ENCODE results near the gene SCAMP2. TPM values are rescaled to one million over a fixed set of nuclear protein-coding genes. Genes with fewer than 3 reads are reported as not detected.

SCAMP2 gene
- total and polyA plus RNA-seq, 2 experiments from 2014 or later, result 34.7 to 51.3 TPM

DNA sequence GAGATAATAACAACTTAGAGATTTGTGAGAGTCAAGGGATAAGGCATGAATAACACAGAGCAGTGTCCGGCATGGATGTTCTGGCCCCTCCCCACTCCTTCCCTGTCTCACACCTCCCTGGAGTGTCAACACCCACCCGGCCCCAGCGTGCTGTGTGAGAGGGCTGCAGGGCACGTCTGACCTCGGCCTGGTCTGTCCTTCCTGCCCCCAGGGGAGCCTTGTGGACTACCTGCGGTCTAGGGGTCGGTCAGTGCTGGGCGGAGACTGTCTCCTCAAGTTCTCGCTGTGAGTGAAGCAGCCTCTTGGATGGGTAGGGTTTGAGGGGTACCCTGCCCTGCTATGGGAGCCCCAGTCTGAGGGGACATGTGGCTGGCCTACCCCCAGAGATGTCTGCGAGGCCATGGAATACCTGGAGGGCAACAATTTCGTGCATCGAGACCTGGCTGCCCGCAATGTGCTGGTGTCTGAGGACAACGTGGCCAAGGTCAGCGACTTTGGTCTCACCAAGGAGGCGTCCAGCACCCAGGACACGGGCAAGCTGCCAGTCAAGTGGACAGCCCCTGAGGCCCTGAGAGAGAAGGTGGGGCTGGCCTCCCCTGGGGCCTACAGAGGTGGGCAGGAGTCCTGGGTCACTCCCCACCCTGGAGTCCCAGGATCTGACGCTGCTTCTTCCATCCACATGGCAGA, 71.7 kb downstream of the SCAMP2 start:
- no peaks in the 10 kb centered on the region for H3K9me2 ChIP-seq (ENCODE audit: insufficient read depth)
- TF ChIP-seq, protein P1, sequence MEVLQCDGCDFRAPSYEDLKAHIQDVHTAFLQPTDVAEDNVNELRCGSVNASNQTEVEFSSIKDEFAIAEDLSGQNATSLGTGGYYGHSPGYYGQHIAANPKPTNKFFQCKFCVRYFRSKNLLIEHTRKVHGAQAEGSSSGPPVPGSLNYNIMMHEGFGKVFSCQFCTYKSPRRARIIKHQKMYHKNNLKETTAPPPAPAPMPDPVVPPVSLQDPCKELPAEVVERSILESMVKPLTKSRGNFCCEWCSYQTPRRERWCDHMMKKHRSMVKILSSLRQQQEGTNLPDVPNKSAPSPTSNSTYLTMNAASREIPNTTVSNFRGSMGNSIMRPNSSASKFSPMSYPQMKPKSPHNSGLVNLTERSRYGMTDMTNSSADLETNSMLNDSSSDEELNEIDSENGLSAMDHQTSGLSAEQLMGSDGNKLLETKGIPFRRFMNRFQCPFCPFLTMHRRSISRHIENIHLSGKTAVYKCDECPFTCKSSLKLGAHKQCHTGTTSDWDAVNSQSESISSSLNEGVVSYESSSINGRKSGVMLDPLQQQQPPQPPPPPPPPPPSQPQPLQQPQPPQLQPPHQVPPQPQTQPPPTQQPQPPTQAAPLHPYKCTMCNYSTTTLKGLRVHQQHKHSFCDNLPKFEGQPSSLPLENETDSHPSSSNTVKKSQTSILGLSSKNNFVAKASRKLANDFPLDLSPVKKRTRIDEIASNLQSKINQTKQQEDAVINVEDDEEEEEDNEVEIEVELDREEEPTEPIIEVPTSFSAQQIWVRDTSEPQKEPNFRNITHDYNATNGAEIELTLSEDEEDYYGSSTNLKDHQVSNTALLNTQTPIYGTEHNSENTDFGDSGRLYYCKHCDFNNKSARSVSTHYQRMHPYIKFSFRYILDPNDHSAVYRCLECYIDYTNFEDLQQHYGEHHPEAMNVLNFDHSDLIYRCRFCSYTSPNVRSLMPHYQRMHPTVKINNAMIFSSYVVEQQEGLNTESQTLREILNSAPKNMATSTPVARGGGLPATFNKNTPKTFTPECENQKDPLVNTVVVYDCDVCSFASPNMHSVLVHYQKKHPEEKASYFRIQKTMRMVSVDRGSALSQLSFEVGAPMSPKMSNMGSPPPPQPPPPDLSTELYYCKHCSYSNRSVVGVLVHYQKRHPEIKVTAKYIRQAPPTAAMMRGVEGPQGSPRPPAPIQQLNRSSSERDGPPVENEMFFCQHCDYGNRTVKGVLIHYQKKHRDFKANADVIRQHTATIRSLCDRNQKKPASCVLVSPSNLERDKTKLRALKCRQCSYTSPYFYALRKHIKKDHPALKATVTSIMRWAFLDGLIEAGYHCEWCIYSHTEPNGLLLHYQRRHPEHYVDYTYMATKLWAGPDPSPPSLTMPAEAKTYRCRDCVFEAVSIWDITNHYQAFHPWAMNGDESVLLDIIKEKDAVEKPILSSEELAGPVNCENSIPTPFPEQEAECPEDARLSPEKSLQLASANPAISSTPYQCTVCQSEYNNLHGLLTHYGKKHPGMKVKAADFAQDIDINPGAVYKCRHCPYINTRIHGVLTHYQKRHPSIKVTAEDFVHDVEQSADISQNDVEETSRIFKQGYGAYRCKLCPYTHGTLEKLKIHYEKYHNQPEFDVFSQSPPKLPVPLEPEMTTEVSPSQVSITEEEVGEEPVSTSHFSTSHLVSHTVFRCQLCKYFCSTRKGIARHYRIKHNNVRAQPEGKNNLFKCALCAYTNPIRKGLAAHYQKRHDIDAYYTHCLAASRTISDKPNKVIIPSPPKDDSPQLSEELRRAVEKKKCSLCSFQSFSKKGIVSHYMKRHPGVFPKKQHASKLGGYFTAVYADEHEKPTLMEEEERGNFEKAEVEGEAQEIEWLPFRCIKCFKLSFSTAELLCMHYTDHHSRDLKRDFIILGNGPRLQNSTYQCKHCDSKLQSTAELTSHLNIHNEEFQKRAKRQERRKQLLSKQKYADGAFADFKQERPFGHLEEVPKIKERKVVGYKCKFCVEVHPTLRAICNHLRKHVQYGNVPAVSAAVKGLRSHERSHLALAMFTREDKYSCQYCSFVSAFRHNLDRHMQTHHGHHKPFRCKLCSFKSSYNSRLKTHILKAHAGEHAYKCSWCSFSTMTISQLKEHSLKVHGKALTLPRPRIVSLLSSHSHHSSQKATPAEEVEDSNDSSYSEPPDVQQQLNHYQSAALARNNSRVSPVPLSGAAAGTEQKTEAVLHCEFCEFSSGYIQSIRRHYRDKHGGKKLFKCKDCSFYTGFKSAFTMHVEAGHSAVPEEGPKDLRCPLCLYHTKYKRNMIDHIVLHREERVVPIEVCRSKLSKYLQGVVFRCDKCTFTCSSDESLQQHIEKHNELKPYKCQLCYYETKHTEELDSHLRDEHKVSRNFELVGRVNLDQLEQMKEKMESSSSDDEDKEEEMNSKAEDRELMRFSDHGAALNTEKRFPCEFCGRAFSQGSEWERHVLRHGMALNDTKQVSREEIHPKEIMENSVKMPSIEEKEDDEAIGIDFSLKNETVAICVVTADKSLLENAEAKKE (CRISPR knock-in tag; IDR thresholded peaks at IDR 0.05), result no peak
- no peak for TF ChIP-seq EZH2phosphoT487 (IDR thresholded peaks at IDR 0.05; ENCODE audit: unreplicated experiment)
- TF ChIP-seq, protein P2, sequence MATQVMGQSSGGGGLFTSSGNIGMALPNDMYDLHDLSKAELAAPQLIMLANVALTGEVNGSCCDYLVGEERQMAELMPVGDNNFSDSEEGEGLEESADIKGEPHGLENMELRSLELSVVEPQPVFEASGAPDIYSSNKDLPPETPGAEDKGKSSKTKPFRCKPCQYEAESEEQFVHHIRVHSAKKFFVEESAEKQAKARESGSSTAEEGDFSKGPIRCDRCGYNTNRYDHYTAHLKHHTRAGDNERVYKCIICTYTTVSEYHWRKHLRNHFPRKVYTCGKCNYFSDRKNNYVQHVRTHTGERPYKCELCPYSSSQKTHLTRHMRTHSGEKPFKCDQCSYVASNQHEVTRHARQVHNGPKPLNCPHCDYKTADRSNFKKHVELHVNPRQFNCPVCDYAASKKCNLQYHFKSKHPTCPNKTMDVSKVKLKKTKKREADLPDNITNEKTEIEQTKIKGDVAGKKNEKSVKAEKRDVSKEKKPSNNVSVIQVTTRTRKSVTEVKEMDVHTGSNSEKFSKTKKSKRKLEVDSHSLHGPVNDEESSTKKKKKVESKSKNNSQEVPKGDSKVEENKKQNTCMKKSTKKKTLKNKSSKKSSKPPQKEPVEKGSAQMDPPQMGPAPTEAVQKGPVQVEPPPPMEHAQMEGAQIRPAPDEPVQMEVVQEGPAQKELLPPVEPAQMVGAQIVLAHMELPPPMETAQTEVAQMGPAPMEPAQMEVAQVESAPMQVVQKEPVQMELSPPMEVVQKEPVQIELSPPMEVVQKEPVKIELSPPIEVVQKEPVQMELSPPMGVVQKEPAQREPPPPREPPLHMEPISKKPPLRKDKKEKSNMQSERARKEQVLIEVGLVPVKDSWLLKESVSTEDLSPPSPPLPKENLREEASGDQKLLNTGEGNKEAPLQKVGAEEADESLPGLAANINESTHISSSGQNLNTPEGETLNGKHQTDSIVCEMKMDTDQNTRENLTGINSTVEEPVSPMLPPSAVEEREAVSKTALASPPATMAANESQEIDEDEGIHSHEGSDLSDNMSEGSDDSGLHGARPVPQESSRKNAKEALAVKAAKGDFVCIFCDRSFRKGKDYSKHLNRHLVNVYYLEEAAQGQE (IDR thresholded peaks at IDR 0.05; ENCODE audit: unreplicated experiment), result no peak
- no peak for TF ChIP-seq ZNF114 (CRISPR knock-in tag; IDR thresholded peaks at IDR 0.05)
- TF ChIP-seq, protein P3, sequence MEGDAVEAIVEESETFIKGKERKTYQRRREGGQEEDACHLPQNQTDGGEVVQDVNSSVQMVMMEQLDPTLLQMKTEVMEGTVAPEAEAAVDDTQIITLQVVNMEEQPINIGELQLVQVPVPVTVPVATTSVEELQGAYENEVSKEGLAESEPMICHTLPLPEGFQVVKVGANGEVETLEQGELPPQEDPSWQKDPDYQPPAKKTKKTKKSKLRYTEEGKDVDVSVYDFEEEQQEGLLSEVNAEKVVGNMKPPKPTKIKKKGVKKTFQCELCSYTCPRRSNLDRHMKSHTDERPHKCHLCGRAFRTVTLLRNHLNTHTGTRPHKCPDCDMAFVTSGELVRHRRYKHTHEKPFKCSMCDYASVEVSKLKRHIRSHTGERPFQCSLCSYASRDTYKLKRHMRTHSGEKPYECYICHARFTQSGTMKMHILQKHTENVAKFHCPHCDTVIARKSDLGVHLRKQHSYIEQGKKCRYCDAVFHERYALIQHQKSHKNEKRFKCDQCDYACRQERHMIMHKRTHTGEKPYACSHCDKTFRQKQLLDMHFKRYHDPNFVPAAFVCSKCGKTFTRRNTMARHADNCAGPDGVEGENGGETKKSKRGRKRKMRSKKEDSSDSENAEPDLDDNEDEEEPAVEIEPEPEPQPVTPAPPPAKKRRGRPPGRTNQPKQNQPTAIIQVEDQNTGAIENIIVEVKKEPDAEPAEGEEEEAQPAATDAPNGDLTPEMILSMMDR (conservative IDR thresholded peaks at IDR 0.05; ENCODE audit: low read depth in 2 of 2), result no peak
- no peak for TF ChIP-seq NANOG (IDR thresholded peaks at IDR 0.05; ENCODE audit: borderline replicate concordance)
- TF ChIP-seq, protein P4, sequence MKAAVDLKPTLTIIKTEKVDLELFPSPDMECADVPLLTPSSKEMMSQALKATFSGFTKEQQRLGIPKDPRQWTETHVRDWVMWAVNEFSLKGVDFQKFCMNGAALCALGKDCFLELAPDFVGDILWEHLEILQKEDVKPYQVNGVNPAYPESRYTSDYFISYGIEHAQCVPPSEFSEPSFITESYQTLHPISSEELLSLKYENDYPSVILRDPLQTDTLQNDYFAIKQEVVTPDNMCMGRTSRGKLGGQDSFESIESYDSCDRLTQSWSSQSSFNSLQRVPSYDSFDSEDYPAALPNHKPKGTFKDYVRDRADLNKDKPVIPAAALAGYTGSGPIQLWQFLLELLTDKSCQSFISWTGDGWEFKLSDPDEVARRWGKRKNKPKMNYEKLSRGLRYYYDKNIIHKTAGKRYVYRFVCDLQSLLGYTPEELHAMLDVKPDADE (IDR thresholded peaks at IDR 0.05), result no peak
- no peak for TF ChIP-seq STAT1 (IDR thresholded peaks at IDR 0.05; ENCODE audit: unreplicated experiment)
- no peak for TF ChIP-seq JUNB (IDR thresholded peaks at IDR 0.05; ENCODE audit: unreplicated experiment)
- H3K27me3 ChIP-seq (ENCODE audit: insufficient read depth), result no peaks in the 10 kb centered on the region
- H3K36me3 Mint-ChIP-seq (ENCODE audit: low read depth), result peaks cover 19% of the 10 kb centered on the region
- no peaks in the 10 kb centered on the region for H3K9me3 Mint-ChIP-seq
- H3K4me3 ChIP-seq, result no peak overlapping the region
- no peaks in the 10 kb centered on the region; the same call in 1 of the 2 replicates for H3K36me3 ChIP-seq (ENCODE audit: insufficient read depth)
- no peaks in the 10 kb centered on the region for H3K79me2 ChIP-seq (replicated peaks; ENCODE audit: insufficient read depth)
- peaks cover 3% of the 10 kb centered on the region; the same call in 1 of the 2 replicates for H3K4me1 ChIP-seq (ENCODE audit: insufficient read depth)
- no peak overlapping the region for H2AFZ ChIP-seq
- H3K27me3 Mint-ChIP-seq (ENCODE audit: insufficient read depth, low read depth, poor library complexity), result peaks cover 2% of the 10 kb centered on the region
- no peaks in the 10 kb centered on the region for H3F3A ChIP-seq (replicated peaks; ENCODE audit: low read depth)
- no peak overlapping the region for H3K4me3 Mint-ChIP-seq
- H3K4me2 ChIP-seq, result no peak overlapping the region
- H3K27ac Mint-ChIP-seq, result no peak overlapping the region
- H3K27ac ChIP-seq (ENCODE audit: low read depth), result no peak overlapping the region
- H4K20me1 ChIP-seq (replicated peaks; ENCODE audit: insufficient read depth), result peaks cover 4% of the 10 kb centered on the region; the same call in 1 of the 2 replicates
- ATAC-seq (no peak), DNase-seq (ENCODE audit: low spot score) (no peak)
- peaks cover 6% of the 10 kb centered on the region for H3K4me1 Mint-ChIP-seq

All from GM23338 (cell line).